T-helper 2 cell treated with Interferon-gamma antibody and Interleukin-4, amounts not matched to agents 5 μg/mL and 100 μg/mL, for 36 hours (primary cell): Measurements from ENCODE around the gene MTCL1.

ENCODE experiments used
- DNase-seq: peaks from one replicate; pipeline ENCODE4 v3.0.0; 2021; ENCODE audit warnings: low spot score
- H3K27ac Mint-ChIP-seq: one replicate; pipeline ENCODE4 v1.8.0; 2021; ENCODE audit warnings: mild to moderate bottlenecking, mixed read lengths
- H3K27me3 Mint-ChIP-seq: one replicate; pipeline ENCODE4 v1.8.0; 2021; ENCODE audit warnings: low read depth, mixed read lengths
- H3K36me3 Mint-ChIP-seq: one replicate; pipeline ENCODE4 v1.8.0; 2021; ENCODE audit warnings: low read depth, mixed read lengths
- H3K4me1 Mint-ChIP-seq: one replicate; pipeline ENCODE4 v1.8.0; 2021; ENCODE audit warnings: low read depth, mixed read lengths
- H3K4me3 Mint-ChIP-seq: one replicate; pipeline ENCODE4 v1.8.0; 2022; ENCODE audit warnings: mild to moderate bottlenecking, moderate library complexity, mixed read lengths
- H3K9me3 Mint-ChIP-seq: one replicate; pipeline ENCODE4 v1.8.0; 2021; ENCODE audit warnings: mixed read lengths

The MTCL1 gene

DNA sequence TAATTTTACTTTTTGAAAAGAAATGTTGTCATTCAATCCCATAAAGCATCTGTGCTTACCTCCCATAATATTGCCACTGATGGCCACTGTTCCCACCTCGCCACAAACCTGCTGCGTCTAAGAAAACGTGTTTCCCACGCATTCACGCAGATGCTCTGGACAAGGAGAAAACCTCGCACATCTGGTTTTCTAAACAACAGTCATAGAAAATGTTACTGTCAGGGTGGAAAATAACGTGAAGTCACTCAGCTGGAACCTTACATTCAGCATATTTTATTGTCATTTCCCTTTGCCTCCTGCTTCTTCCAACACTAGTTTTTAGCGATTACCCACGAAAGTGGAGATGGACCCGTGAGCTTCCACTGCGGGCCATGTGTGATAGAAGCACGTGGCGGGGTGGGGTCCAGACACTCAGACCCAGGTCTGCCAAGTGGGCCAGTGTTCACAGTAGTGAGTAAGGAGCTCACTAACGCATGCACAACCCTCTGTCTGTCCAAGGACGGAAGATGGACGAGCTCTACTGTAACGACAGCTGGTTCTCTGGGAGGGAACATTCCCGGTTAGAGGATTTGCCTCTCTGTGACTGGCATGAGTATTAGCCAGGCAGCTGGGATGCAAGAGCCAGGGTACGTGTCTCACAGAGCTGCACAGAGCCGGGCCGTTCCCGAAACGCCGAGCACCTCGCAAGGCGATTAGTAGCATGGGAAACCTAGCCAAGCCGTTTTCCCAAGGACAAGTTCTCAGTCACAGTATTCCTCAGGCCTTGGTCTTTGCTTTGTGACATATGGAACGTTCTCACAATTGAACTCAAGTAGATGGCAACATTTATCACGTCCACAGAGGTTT lies 94.5 kb downstream of the MTCL1 start:
- no peak for DNase-seq
- no peaks in the 10 kb centered on the region for H3K36me3 Mint-ChIP-seq
- H3K9me3 Mint-ChIP-seq, result no peaks in the 10 kb centered on the region
- no peaks in the 10 kb centered on the region for H3K27me3 Mint-ChIP-seq
- peaks cover 2% of the 10 kb centered on the region for H3K4me1 Mint-ChIP-seq
- no peak overlapping the region for H3K27ac Mint-ChIP-seq
- no peak overlapping the region for H3K4me3 Mint-ChIP-seq

GRCh38 chr18:8800445-8800844 lies 95.1 kb downstream of the MTCL1 start:
- Mint-ChIP-seq H3K36me3 (no peaks in the 10 kb centered on the region), H3K27me3 (no peaks in the 10 kb centered on the region), H3K4me3 (no peak overlapping the region), H3K4me1 (peaks cover 2% of the 10 kb centered on the region), H3K27ac (no peak overlapping the region), H3K9me3 (no peaks in the 10 kb centered on the region)
- DNase-seq, result no peak

GRCh38 chr18:8800876-8801262 lies 95.5 kb downstream of the MTCL1 start:
- no peaks in the 10 kb centered on the region for H3K27me3 Mint-ChIP-seq

DNA sequence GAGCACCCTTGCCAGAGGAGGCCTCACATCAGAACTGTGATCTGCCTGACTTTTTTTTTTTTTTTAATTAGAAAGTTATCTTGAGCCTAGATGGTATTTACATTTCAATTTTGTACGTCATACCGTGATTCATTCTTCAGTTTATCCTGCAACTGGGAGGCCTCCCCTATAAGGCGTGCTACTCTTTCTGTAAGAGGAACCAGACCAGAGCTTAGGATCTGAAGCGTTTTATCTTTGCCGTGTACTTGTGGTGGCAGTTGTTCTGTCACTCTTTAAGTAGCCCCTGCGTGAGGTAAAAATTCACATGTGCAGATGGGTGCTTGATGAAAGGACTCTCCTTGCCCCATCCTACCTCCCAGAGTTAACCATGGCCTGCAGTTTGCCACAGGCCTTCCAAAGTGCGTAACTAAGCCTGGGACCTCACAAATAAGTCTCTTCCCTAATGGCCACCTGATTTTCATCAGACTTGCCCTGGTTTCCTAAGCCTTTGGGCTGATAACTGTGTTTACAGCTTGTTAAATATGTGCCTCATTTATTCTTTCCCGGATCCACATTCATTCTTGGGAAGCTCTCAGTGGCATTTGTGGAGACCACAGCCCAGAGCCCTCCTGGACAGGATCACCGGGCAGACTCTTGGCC lies 96.0 kb downstream of the MTCL1 start:
- Mint-ChIP-seq H3K27me3 (no peaks in the 10 kb centered on the region), H3K4me3 (no peak overlapping the region), H3K9me3 (no peaks in the 10 kb centered on the region), H3K36me3 (no peaks in the 10 kb centered on the region), H3K4me1 (no peaks in the 10 kb centered on the region), H3K27ac (no peak overlapping the region)
- DNase-seq, result no peak

More at GRCh38 chr18:8800876-8801262, 95.5 kb downstream of the MTCL1 start:
- Mint-ChIP-seq H3K36me3 (no peaks in the 10 kb centered on the region), H3K4me3 (no peak overlapping the region), H3K9me3 (no peaks in the 10 kb centered on the region), H3K4me1 (peaks cover 2% of the 10 kb centered on the region), H3K27ac (no peak overlapping the region)
- DNase-seq, result no peak

DNA sequence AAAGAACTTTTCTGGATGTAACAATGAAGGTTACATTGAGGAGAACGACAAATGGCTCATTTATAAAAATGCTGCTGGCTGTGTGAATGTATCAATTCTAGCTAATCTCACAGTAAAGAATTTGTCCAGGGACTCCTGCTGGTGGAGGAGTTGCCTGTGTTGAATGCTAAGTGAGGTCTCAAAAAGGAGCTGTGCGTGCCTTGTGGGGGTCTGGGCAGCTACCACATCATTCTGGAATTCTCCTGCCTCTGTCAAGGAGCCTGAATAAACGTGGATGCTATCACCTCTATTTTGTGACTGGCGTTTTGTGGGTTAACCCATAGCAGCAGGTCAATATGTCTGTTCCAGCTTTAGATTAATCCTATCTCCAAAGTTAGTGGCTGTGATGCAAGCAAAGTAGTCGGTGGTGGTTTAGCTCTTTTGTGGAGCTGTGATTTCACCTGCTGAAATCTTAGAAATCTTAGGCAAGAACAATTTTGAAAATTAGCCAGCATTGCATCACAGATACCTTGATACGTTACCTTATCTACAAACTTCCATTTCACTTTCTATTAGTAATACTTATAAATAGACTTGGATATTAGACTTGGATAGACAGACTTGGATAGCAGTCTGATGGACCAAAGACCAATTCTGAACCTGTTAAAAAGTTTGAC lies 96.8 kb downstream of the MTCL1 start:
- H3K4me3 Mint-ChIP-seq, result no peak overlapping the region
- H3K27me3 Mint-ChIP-seq, result no peaks in the 10 kb centered on the region
- H3K27ac Mint-ChIP-seq, result no peak overlapping the region
- peaks cover 1% of the 10 kb centered on the region for H3K4me1 Mint-ChIP-seq
- H3K9me3 Mint-ChIP-seq, result no peaks in the 10 kb centered on the region
- DNase-seq, result no peak
- no peaks in the 10 kb centered on the region for H3K36me3 Mint-ChIP-seq

- H3K4me3 Mint-ChIP-seq, result no peak overlapping the region
- no peaks in the 10 kb centered on the region for H3K36me3 Mint-ChIP-seq
These were observed 97.9 kb downstream of the MTCL1 start for GRCh38 chr18:8803063-8803795.

DNA sequence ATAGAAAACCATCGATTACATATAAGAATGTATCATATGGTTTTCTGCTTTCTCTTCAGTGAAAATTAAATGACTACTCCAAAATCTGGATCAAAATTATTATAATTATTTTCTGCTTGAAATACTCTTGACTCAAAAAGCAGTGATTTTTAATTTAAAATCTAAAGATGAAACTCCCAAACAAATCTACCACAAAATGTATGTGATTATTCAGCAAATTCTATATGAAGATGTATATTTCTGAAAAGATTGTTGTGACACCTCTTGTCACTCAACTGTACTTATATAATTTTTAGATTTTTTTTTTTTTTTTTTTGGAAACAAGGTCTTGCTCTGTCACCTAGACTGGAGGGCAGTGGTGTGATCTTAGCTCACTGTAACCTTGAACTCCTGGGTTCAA lies 98.6 kb downstream of the MTCL1 start:
- H3K4me3 Mint-ChIP-seq, result no peak overlapping the region

More at GRCh38 chr18:8803063-8803795, 97.9 kb downstream of the MTCL1 start:
- peaks cover 6% of the 10 kb centered on the region for H3K4me1 Mint-ChIP-seq
- no peaks in the 10 kb centered on the region for H3K9me3 Mint-ChIP-seq
- no peak overlapping the region for H3K27ac Mint-ChIP-seq
- no peaks in the 10 kb centered on the region for H3K27me3 Mint-ChIP-seq
- DNase-seq, result no peak

DNA sequence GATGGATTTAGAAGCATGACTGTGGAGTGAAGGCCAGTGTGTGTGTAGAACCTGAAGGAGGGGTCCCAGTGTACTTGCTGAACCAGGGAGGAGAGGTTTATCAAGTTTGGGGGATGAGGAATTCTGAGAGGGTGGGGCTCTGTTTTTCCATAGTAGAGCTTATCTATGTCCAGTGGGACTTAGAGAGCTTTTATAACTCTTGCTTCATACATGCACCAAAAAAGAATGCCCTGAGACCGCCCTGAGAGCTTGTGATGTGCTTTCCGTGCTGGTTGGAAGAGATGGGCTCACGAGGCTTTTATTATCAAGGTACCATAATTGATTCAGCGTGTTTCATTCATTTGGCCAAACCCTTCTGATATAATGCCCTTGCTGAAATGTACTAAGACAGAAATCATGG lies 100.2 kb downstream of the MTCL1 start:
- peaks cover 4% of the 10 kb centered on the region for H3K27me3 Mint-ChIP-seq
- H3K27ac Mint-ChIP-seq, result no peak overlapping the region
- DNase-seq, result no peak
- H3K4me1 Mint-ChIP-seq, result peaks cover 6% of the 10 kb centered on the region
- H3K36me3 Mint-ChIP-seq, result no peaks in the 10 kb centered on the region
- no peak overlapping the region for H3K4me3 Mint-ChIP-seq
- H3K9me3 Mint-ChIP-seq, result no peaks in the 10 kb centered on the region

More for the DNA sequence above, 98.6 kb downstream of the MTCL1 start:
- Mint-ChIP-seq H3K27ac (no peak overlapping the region), H3K4me1 (peaks cover 6% of the 10 kb centered on the region), H3K27me3 (no peaks in the 10 kb centered on the region), H3K9me3 (no peaks in the 10 kb centered on the region), H3K36me3 (no peaks in the 10 kb centered on the region)
- no peak for DNase-seq

DNA sequence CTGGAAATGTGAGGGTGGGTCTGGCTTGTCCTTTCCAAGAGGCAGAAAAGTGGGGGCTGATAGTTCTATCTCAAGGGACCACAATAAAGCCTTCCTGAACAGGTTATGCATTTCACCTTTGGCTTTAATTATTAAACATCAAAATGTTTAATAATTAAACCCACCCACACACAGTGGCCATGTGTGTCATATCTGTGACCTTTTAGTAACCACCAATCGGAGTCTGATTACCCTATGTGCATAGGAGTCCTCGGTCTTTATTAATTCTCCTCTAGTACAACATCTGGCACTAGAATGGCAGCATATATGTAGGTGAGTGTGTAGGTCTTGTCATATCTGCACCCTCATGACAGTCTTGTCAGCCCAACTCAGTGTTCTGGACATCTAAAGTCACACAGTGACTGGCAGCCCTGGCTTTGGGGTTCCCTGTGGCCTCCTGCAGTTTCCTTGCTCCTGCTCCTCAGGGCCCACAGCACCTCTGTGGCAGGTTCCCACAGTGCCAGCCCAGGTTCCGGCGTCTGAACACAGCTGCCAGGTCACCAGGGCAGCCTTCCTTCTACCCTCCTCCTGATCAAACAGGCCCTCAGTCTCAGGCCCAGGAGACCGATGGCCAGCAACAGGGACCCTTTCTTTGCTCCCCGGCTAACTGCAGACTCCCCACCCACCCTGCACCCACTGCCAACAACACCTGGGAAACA lies 100.9 kb downstream of the MTCL1 start:
- Mint-ChIP-seq H3K36me3 (no peaks in the 10 kb centered on the region), H3K27me3 (peaks cover 4% of the 10 kb centered on the region)

GRCh38 chr18:8806798-8807487 lies 101.6 kb downstream of the MTCL1 start:
- Mint-ChIP-seq H3K4me1 (peaks cover 6% of the 10 kb centered on the region), H3K4me3 (no peak overlapping the region), H3K36me3 (no peaks in the 10 kb centered on the region), H3K9me3 (no peaks in the 10 kb centered on the region), H3K27ac (no peak overlapping the region), H3K27me3 (peaks cover 4% of the 10 kb centered on the region)
- no peak for DNase-seq

More for the DNA sequence above, 100.9 kb downstream of the MTCL1 start:
- Mint-ChIP-seq H3K4me3 (no peak overlapping the region), H3K27ac (no peak overlapping the region), H3K9me3 (no peaks in the 10 kb centered on the region), H3K4me1 (peaks cover 6% of the 10 kb centered on the region)
- no peak for DNase-seq

DNA sequence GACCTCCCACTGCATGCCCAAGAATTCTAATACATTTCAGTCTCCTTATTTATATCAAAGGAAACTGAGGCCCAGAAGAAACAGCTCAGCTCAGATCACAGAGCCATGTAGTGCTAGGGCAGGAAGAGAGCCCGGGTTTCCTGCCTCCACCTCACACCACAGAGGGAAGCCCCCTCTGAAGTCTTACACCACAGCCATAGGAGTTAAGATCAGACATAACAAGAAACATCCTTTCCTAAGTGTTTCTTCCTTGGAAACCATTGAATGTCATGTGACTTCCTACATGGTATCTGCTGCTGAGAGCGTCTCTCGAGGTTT lies 102.1 kb downstream of the MTCL1 start:
- H3K4me3 Mint-ChIP-seq, result no peak overlapping the region
- H3K9me3 Mint-ChIP-seq, result no peaks in the 10 kb centered on the region
- H3K4me1 Mint-ChIP-seq, result peaks cover 6% of the 10 kb centered on the region
- H3K27me3 Mint-ChIP-seq, result peaks cover 4% of the 10 kb centered on the region
- no peak overlapping the region for H3K27ac Mint-ChIP-seq
- no peak for DNase-seq
- no peaks in the 10 kb centered on the region for H3K36me3 Mint-ChIP-seq

DNA sequence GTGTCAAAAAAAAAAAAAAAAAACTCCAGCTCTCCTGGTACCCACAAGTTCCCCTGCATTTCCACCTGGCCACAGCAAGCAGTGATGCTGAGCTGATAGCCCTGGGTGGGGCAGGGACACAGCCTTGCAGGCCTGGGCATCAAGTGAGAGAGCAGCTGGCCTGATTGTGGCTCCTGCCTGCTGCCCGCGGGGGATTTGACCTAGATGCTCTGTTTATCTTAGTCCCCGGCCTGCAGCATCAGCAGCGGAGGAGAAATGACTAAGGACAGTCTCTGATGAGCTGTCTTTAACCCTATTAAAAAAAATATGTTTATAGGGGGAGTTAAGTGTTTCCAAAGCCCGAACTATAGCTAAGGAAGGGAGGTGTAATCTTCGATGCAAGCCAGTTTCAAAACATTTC lies 102.6 kb downstream of the MTCL1 start:
- Mint-ChIP-seq H3K36me3 (no peaks in the 10 kb centered on the region), H3K4me1 (peaks cover 6% of the 10 kb centered on the region), H3K9me3 (no peaks in the 10 kb centered on the region), H3K4me3 (no peak overlapping the region), H3K27ac (no peak overlapping the region), H3K27me3 (peaks cover 4% of the 10 kb centered on the region)
- DNase-seq, result no peak

GRCh38 chr18:8809514-8809913 lies 104.2 kb downstream of the MTCL1 start:
- no peaks in the 10 kb centered on the region for H3K36me3 Mint-ChIP-seq
- no peak overlapping the region for H3K4me3 Mint-ChIP-seq
- H3K4me1 Mint-ChIP-seq, result peaks cover 6% of the 10 kb centered on the region
- H3K9me3 Mint-ChIP-seq, result no peaks in the 10 kb centered on the region
- H3K27me3 Mint-ChIP-seq, result peaks cover 4% of the 10 kb centered on the region
- DNase-seq, result no peak
- no peak overlapping the region for H3K27ac Mint-ChIP-seq
